ENCODE results near the gene INA.
A peak's percentile ranks its signal among the peaks of the same experiment; 100 is the strongest.

Gene INA

GRCh38 chr10:103276251-103276895 is 565 bp upstream of the INA start:
- DNase-seq: no peak

- DNase-seq: no peak
Observed at GRCh38 chr10:103277713-103278536, 987 bp downstream of the INA start.

- DNase-seq: no peak
Observed at GRCh38 chr10:103278537-103278823, 1.5 kb downstream of the INA start.

GRCh38 chr10:103278862-103279298 is 1.9 kb downstream of the INA start:
- DNase-seq: peak; percentile 55

GRCh38 chr10:103280031-103280430 is 3.1 kb downstream of the INA start:
- DNase-seq: no peak

GRCh38 chr10:103280506-103280905 is 3.6 kb downstream of the INA start:
- no peak for DNase-seq

- no peak for DNase-seq
Observed at GRCh38 chr10:103281753-103282152, 4.8 kb downstream of the INA start.

- no peak for DNase-seq
Observed at GRCh38 chr10:103282961-103283360, 6.0 kb downstream of the INA start.

GRCh38 chr10:103284170-103284569 is 7.2 kb downstream of the INA start:
- no peak for DNase-seq

- DNase-seq: no peak
Observed at GRCh38 chr10:103287992-103288391, 11.1 kb downstream of the INA start.

GRCh38 chr10:103291588-103291987 is 14.7 kb downstream of the INA start:
- DNase-seq: no peak

GRCh38 chr10:103295374-103296015 is 18.6 kb downstream of the INA start:
- peak; percentile 83 for DNase-seq

- no peak for DNase-seq
Observed at GRCh38 chr10:103307594-103307993, 30.7 kb downstream of the INA start.

- no peak for DNase-seq
Observed at GRCh38 chr10:103310197-103310596, 33.3 kb downstream of the INA start.

GRCh38 chr10:103316087-103316486 is 39.1 kb downstream of the INA start:
- no peak for DNase-seq

GRCh38 chr10:103327906-103328305 is 51.0 kb downstream of the INA start:
- no peak for DNase-seq

- DNase-seq: peak; percentile 22
Observed at GRCh38 chr10:103333934-103334520, 57.1 kb downstream of the INA start.

GRCh38 chr10:103334567-103334966 is 57.6 kb downstream of the INA start:
- DNase-seq: no peak

- DNase-seq: no peak
Observed at GRCh38 chr10:103336370-103336769, 59.4 kb downstream of the INA start.
